HG03196 (cell line): ENCODE results near the gene DIP2A.
"Not testable (repeated sequence)": the region's sequence is repeated elsewhere in the genome, so short reads cannot be mapped to it uniquely, and the experiment has no call there.

ENCODE experiments used
- ATAC-seq: cut with Tn5 transposase; IDR thresholded peaks from one replicate; pipeline ENCODE4 v1.9.1; 2021; ENCODE audit not compliant: unreplicated experiment

The DIP2A gene

GRCh38 chr21:46425571-46425970 is 33.1 kb upstream of the DIP2A start:
- no peak for ATAC-seq

- ATAC-seq, result no peak
Observed at GRCh38 chr21:46426313-46427046, 32.2 kb upstream of the DIP2A start.

GRCh38 chr21:46427516-46427915 is 31.2 kb upstream of the DIP2A start:
- no peak for ATAC-seq

GRCh38 chr21:46428286-46428685 is 30.4 kb upstream of the DIP2A start:
- ATAC-seq, result no peak

GRCh38 chr21:46428987-46429710 is 29.5 kb upstream of the DIP2A start:
- ATAC-seq, result no peak

- ATAC-seq, result no peak
Observed at GRCh38 chr21:46429754-46430681, 28.7 kb upstream of the DIP2A start.

GRCh38 chr21:46431448-46431847 is 27.2 kb upstream of the DIP2A start:
- no peak for ATAC-seq

- no peak for ATAC-seq
Observed at GRCh38 chr21:46431884-46432488, 26.7 kb upstream of the DIP2A start.

- ATAC-seq, result not testable (repeated sequence)
Observed at GRCh38 chr21:46433116-46433515, 25.6 kb upstream of the DIP2A start.

GRCh38 chr21:46434322-46434958 is 24.3 kb upstream of the DIP2A start:
- no peak for ATAC-seq

- ATAC-seq, result no peak
Observed at GRCh38 chr21:46435786-46436227, 22.9 kb upstream of the DIP2A start.

- no peak for ATAC-seq
Observed at GRCh38 chr21:46436621-46437020, 22.1 kb upstream of the DIP2A start.

- no peak for ATAC-seq
Observed at GRCh38 chr21:46437096-46437498, 21.6 kb upstream of the DIP2A start.

- no peak for ATAC-seq
Observed at GRCh38 chr21:46437511-46437910, 21.2 kb upstream of the DIP2A start.

GRCh38 chr21:46438241-46438640 is 20.4 kb upstream of the DIP2A start:
- ATAC-seq, result no peak

- ATAC-seq, result no peak
Observed at GRCh38 chr21:46439906-46440305, 18.8 kb upstream of the DIP2A start.

- ATAC-seq, result no peak
Observed at GRCh38 chr21:46441331-46441730, 17.4 kb upstream of the DIP2A start.

- no peak for ATAC-seq
Observed at GRCh38 chr21:46441961-46442498, 16.7 kb upstream of the DIP2A start.

- no peak for ATAC-seq
Observed at GRCh38 chr21:46442938-46443337, 15.8 kb upstream of the DIP2A start.

- no peak for ATAC-seq
Observed at GRCh38 chr21:46443910-46444309, 14.8 kb upstream of the DIP2A start.
